Immature natural killer cell (primary cell): ENCODE data around the gene ZXDB. TPM values are rescaled to one million over a fixed set of nuclear protein-coding genes. Genes with fewer than 3 reads are reported as not detected.
A peak's percentile ranks its signal among the peaks of the same experiment; 100 is the strongest.
"Not testable (repeated sequence)": the region's sequence is repeated elsewhere in the genome, so short reads cannot be mapped to it uniquely, and the experiment has no call there.

ENCODE experiments used
- DNase-seq, 3 donors: peaks; one replicate each; pipeline ENCODE4 v3.0.0; 2022; ENCODE audit warnings: mixed read lengths in 1 of 3
- H3K27ac Mint-ChIP-seq, 6 donors: one replicate each; pipeline ENCODE4 v1.8.0; 2020; ENCODE audit warnings: mixed read lengths in 6 of 6, mild to moderate bottlenecking in 5 of 6, inconsistent platforms in 4 of 6, moderate library complexity in 3 of 6
- H3K27me3 Mint-ChIP-seq, 3 donors: one replicate each; pipeline ENCODE4 v1.8.0; 2020 to 2021; ENCODE audit warnings: low read depth in 3 of 3, mild to moderate bottlenecking in 3 of 3, mixed read lengths in 3 of 3, moderate library complexity in 3 of 3, inconsistent platforms in 1 of 3
- H3K36me3 Mint-ChIP-seq, 3 donors: one replicate each; pipeline ENCODE4 v1.8.0; 2020; ENCODE audit warnings: mixed read lengths in 3 of 3, inconsistent platforms in 2 of 3, mild to moderate bottlenecking in 2 of 3
- H3K4me1 Mint-ChIP-seq, 2 donors: one replicate each; pipeline ENCODE4 v1.8.0; 2020; ENCODE audit warnings: inconsistent platforms in 2 of 2, mild to moderate bottlenecking in 2 of 2, mixed read lengths in 2 of 2, moderate library complexity in 1 of 2
- H3K4me3 Mint-ChIP-seq, 5 donors: one replicate each; pipeline ENCODE4 v1.8.0; 2020; ENCODE audit warnings: mild to moderate bottlenecking in 5 of 5, mixed read lengths in 5 of 5, inconsistent platforms in 3 of 5, moderate library complexity in 3 of 5
- H3K9me3 Mint-ChIP-seq, 6 donors: one replicate each; pipeline ENCODE4 v1.8.0; 2020; ENCODE audit warnings: mild to moderate bottlenecking in 6 of 6, mixed read lengths in 6 of 6, inconsistent platforms in 4 of 6, moderate library complexity in 3 of 6
- polyA plus RNA-seq, 3 donors: library from polyadenylated mRNA; unstranded; fragments of 300-500 nt; fragmentation: Illumina TruSeq; gene quantifications; one replicate each; pipeline ENCODE4 v1.2.3, GENCODE V29; 2021

ZXDB gene
- 1 to 10 TPM; 1.3 to 5.6 (median 3.5) TPM for polyA plus RNA-seq

DNA sequence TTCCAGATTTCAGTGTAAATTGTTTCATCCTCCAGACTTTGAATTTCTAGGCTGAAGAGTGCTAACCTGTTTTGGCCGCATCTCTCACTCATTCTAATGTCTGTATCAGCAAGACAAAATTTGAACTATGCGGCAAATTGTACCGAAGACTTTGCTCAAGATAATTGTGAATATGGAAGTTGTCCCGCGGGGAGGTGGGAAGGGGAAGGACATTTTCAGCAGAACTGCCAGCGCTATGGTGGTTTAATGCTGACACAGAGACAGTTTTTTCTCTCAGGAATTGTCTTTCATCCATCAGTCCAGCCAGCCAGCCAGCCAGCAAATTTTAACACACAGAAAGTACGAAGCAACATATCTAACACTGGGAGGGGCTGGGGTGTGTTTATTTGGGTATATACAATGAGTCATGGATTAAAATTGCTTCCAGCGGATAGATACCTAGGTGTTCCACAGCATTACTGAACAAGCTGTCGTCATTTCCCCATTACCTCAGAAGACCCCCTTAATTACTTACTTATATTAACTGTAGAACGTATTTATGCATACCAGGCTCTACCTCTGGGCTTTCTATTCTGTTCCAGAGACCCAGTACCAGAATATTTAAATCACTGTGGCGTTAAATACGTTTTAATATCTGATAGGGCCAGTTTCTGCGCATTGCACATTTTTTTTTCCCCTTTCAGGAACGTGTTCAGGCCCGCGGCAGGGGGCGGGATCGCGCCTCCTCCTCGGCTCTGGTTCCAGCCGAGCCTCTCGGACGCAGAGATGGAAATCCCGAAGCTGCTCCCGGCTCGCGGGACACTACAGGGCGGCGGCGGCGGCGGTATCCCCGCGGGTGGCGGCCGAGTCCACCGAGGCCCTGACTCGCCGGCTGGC is at the start of gene ZXDB:
Gene ZXDB, plus strand, starts transcription at position 728 of the 876 bp plus-strand sequence. Its CDS starts 38 bp downstream, at position 766.
- peak; percentile 24 to 38 (median 24) for DNase-seq
- not testable (repeated sequence) for H3K27me3 Mint-ChIP-seq
- peak within 1 kb of the TSS; percentile 89 to 97 (median 92) for H3K27ac Mint-ChIP-seq

DNA sequence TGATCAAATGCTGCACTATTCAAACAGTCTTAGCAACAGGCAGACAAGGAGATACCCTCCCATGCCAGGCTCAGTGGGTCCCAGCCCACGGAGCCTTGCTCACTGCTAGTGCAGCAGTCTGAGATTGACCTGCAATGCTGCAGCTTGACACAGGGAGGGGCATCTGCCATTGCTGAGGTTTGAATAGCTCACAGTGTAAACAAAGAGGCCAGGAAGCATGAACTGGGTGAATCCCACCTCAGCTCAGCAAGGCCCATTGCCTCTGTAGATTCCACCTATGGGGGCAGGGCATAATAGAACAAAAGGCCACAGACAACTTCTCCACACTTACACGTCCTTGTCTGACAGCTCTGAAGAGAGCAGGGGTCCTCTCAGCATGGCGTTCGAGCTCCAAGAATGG is 26.6 kb upstream of the ZXDB start:
- Mint-ChIP-seq H3K27me3 (peaks cover 5 to 10% (median 7%) of the 10 kb centered on the region in 3 donors), H3K9me3 (no peaks in the 10 kb centered on the region), H3K4me3 (no peak overlapping the region), H3K36me3 (no peaks in the 10 kb centered on the region), H3K4me1 (no peaks in the 10 kb centered on the region), H3K27ac (no peak overlapping the region)
- DNase-seq = no peak

More for the DNA sequence above, at the start of gene ZXDB:
- Mint-ChIP-seq H3K4me1 (peaks cover 31 to 41% of the 10 kb centered on the region in 2 donors), H3K4me3 (peak within 1 kb of the TSS; percentile 76 to 88 (median 83))
- not testable (repeated sequence) for H3K9me3 Mint-ChIP-seq, H3K36me3 Mint-ChIP-seq

DNA sequence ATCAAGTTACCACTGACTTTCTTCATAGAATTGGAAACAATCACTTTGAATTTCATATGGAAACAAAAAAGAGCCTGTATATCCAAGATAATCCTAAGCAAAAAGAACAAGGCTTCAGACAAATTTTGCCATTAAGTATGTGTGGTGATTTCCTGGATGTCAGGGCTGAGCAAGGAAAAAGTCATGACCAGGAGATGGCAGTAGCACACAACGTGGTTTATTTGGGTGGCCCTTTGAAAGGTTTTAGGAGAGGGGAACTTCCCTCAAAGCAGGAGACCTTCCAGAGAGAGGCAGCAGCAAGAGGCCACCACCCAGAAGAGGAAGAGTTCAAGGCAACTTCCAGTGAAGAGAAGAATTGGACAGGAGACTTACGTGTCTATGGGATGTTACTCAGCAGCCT is 18.1 kb upstream of the ZXDB start:
- H3K36me3 Mint-ChIP-seq = no peaks in the 10 kb centered on the region
- no peak overlapping the region for H3K4me3 Mint-ChIP-seq
- peaks cover 0 to 14% (median 11%) of the 10 kb centered on the region in 3 donors for H3K27me3 Mint-ChIP-seq
- no peaks in the 10 kb centered on the region for H3K9me3 Mint-ChIP-seq
- no peak for DNase-seq
- no peak overlapping the region for H3K27ac Mint-ChIP-seq
- H3K4me1 Mint-ChIP-seq = no peaks in the 10 kb centered on the region

DNA sequence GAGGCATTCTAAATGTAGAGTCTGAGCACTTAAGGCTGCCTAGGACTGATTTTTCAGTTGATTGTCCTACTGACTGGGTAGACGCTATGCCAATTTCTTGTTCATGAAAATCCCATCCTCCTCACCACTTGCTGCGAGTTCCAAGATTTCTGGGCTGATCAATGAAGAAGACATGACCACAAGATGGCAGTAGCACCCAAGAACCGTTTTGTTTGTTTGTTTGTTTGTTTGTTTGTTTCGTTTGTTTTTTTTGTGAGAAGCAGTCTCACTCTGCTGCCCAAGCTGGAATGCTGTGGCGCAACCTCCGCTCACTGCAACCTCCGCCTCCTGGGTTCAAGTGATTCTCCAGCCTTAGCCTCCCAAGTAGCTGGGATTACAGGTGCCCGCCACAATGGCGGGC is 8.9 kb upstream of the ZXDB start:
- not testable (repeated sequence) for H3K4me3 Mint-ChIP-seq, DNase-seq, H3K9me3 Mint-ChIP-seq, H3K27me3 Mint-ChIP-seq, H3K27ac Mint-ChIP-seq, H3K4me1 Mint-ChIP-seq, H3K36me3 Mint-ChIP-seq

DNA sequence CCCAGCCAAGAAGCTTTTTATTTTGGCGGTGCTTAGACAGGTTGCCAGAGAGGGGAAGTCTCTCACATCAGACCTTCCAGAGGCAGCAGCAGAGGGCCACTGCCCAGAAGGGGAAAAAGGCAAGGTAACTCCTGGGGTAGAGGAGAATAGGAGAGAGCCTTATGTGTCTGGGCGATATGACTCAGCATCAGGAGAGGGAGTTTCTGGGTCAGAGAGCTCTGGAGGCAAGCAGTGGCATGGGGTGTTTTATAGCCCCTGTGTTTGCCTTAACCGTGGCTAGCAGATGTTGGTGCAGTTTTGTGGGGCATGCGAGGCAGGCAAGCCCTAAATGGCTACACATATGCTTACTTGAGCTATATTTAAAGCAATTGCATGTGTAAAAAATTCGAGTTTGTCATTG is 8.3 kb upstream of the ZXDB start:
- Mint-ChIP-seq H3K4me1 (no peaks in the 10 kb centered on the region), H3K27ac (no peak overlapping the region), H3K9me3 (no peaks in the 10 kb centered on the region), H3K27me3 (peaks cover 0 to 2% (median 2%) of the 10 kb centered on the region in 3 donors), H3K4me3 (no peak overlapping the region), H3K36me3 (no peaks in the 10 kb centered on the region)
- no peak for DNase-seq

DNA sequence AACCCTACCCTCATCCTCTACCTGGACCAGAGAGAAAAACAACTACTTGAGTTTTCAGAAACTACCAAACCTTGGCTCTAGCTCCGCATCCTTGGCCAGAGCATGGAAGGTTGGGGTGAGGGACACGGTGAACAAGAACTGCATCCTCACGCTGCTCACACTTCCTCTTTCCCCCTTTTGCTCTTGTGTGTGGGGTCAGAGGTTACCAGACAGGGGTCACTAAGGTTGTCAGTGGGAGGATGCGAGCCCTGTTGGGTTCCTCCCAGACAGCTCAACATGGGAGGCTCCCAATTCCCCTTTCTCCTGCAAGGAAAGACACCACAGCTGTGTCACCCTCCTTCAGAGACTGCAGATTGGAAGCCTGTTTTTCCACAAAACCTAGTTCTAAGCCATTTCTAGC is 5.5 kb upstream of the ZXDB start:
- Mint-ChIP-seq H3K27me3 (peaks cover 0 to 6% (median 2%) of the 10 kb centered on the region in 3 donors), H3K4me1 (peaks cover 6 to 7% of the 10 kb centered on the region in 2 donors), H3K9me3 (no peaks in the 10 kb centered on the region), H3K36me3 (no peaks in the 10 kb centered on the region), H3K4me3 (no peak overlapping the region), H3K27ac (no peak overlapping the region)
- no peak for DNase-seq

DNA sequence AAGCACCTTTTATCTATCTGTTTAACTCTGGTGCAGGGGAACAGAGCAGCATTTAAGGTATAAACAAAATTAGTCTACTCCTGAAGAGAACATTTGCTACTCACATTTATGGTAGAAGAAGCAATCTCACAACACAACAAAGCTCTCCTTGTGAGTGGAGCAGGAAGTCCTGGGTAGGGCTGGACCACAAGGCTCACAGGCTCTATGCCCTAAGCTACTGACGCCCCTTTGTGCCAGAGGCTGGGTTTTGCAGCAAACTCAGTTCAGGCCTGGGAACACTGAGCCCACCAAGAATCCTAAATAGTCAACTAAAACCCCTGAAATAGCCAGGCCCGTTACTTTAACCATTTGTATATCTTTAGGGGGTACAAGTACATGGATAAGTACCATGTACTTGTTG is 4.7 kb upstream of the ZXDB start:
- peaks cover 8 to 10% of the 10 kb centered on the region in 2 donors for H3K4me1 Mint-ChIP-seq
- H3K27me3 Mint-ChIP-seq = peaks cover 0 to 6% (median 2%) of the 10 kb centered on the region in 3 donors
- H3K36me3 Mint-ChIP-seq = no peaks in the 10 kb centered on the region
- no peaks in the 10 kb centered on the region for H3K9me3 Mint-ChIP-seq
- H3K27ac Mint-ChIP-seq = no peak overlapping the region
- DNase-seq = no peak
- H3K4me3 Mint-ChIP-seq = no peak overlapping the region

DNA sequence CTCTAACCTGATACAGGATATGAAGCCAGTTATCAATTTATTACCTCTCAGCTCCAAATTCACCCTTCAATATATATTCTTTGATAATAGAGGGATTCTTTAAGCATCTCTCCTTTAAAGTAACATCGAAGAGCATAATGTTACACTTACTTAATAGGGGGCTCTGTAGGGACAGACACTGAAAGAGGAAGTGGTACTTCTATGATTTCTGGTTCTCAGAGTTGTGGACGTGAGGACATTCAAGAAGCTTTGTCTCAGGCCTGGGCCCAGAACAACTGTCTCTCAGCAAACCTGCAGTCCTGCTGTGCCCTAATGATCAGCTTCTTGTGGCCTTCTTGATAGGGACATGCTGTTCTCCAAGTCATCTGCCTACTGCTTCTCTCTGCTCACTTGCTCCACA is 4.2 kb upstream of the ZXDB start:
- Mint-ChIP-seq H3K27me3 (peaks cover 0 to 6% (median 2%) of the 10 kb centered on the region in 3 donors), H3K36me3 (no peaks in the 10 kb centered on the region), H3K4me3 (no peak overlapping the region), H3K9me3 (no peaks in the 10 kb centered on the region), H3K4me1 (peaks cover 8 to 10% of the 10 kb centered on the region in 2 donors), H3K27ac (no peak overlapping the region)
- no peak for DNase-seq

DNA sequence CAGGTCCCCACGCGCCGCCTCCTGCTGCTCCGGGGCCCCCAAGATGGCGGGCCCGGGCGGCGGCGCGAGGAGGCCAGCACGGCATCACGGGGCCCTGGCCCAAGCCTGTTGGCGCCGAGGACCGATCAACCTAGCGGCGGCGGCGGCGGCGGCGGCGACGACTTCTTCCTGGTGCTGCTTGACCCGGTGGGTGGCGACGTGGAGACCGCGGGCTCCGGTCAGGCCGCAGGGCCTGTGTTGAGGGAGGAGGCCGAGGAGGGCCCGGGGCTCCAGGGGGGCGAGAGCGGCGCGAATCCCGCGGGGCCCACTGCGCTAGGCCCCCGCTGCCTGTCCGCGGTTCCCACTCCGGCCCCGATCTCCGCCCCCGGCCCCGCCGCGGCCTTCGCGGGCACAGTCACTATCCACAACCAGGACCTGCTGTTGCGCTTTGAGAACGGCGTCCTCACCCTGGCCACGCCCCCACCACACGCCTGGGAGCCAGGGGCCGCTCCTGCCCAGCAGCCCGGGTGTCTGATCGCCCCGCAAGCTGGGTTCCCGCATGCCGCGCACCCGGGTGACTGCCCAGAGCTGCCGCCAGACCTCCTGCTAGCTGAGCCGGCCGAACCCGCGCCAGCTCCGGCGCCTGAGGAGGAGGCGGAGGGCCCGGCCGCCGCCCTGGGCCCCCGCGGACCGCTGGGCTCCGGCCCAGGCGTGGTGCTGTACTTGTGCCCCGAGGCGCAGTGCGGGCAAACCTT is 516 bp downstream of the ZXDB start:
- DNase-seq = peak; percentile 52 to 61 (median 61)

DNA sequence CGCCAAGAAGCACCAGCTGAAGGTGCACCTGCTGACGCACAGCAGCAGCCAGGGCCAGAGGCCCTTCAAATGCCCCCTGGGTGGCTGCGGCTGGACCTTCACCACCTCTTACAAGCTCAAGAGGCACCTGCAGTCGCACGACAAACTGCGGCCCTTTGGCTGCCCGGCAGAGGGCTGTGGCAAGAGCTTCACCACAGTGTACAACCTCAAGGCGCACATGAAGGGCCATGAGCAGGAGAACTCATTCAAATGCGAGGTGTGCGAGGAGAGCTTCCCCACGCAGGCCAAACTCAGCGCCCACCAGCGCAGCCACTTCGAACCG is 1.0 kb downstream of the ZXDB start:
- peak overlapping the region; percentile 54 to 63 (median 56) for H3K4me3 Mint-ChIP-seq
- not testable (repeated sequence) for H3K9me3 Mint-ChIP-seq, H3K27me3 Mint-ChIP-seq, H3K36me3 Mint-ChIP-seq
- peaks cover 38 to 54% of the 10 kb centered on the region in 2 donors for H3K4me1 Mint-ChIP-seq
- peak; percentile 38 to 48 (median 47) for DNase-seq
- H3K27ac Mint-ChIP-seq = peak overlapping the region; percentile 7 to 71 (median 56)

More for the DNA sequence above, 516 bp downstream of the ZXDB start:
- H3K36me3 Mint-ChIP-seq, H3K9me3 Mint-ChIP-seq, H3K27me3 Mint-ChIP-seq: not testable (repeated sequence)
- H3K4me3 Mint-ChIP-seq = peak overlapping the region; percentile 54 to 63 (median 56)
- peaks cover 34 to 49% of the 10 kb centered on the region in 2 donors for H3K4me1 Mint-ChIP-seq
- H3K27ac Mint-ChIP-seq = peak overlapping the region in 1 of 6 donors; percentile 27

DNA sequence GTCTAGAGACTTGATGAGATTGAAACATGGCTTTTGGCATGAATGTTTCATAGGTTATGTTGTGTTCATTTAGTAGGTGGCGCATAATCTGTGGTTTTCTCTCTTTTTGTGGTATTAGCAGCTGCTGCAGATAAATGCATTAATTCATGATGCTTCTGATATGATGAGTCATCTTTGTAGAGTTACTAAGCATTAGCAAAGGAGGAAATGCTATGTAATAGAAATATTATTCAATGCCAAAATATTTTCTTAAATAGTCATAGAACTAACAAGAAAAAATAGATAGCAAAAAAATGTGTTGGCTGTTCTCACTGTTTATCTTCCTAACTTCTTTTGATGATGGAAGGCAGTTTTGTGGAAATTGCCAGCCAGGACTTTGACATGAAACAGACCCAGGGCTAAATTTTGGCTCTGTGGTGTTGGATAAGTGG is 3.6 kb downstream of the ZXDB start:
- H3K4me1 Mint-ChIP-seq = peaks cover 41 to 61% of the 10 kb centered on the region in 2 donors
- H3K9me3 Mint-ChIP-seq = no peaks in the 10 kb centered on the region
- peak overlapping the region in 2 of 6 donors; percentile 0 to 42 for H3K27ac Mint-ChIP-seq
- H3K4me3 Mint-ChIP-seq = peak overlapping the region; percentile 5 to 75 (median 57)
- no peaks in the 10 kb centered on the region for H3K36me3 Mint-ChIP-seq
- DNase-seq = peak in 2 of 3 donors; percentile 7 to 22
- H3K27me3 Mint-ChIP-seq = peaks cover 0 to 5% (median 4%) of the 10 kb centered on the region in 3 donors

DNA sequence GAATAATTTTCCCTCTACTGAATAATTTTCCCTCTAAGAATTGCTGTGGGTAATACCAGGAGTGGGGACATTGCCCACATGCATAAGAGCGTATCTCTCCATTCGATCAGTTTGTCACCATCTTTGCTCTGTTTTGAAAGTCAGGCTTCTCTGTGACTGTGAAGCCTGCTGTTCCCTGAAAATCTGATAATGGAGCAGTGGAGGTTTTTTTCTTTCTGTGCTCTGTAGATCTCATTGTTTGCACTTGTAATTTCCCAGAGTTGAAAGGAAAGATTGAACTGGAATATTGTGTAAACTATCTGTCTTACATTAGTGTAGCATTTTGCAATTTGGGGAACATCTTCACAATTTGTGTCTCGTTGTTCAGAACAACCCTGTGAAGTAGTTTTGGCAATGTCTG is 4.3 kb downstream of the ZXDB start:
- Mint-ChIP-seq H3K9me3 (no peaks in the 10 kb centered on the region), H3K36me3 (no peaks in the 10 kb centered on the region), H3K4me1 (peaks cover 37 to 56% of the 10 kb centered on the region in 2 donors), H3K27ac (peak overlapping the region in 2 of 6 donors; percentile 5 to 9), H3K27me3 (peaks cover 0 to 5% (median 4%) of the 10 kb centered on the region in 3 donors), H3K4me3 (peak overlapping the region in 4 of 5 donors; percentile 16 to 57 (median 39))
- DNase-seq = no peak

DNA sequence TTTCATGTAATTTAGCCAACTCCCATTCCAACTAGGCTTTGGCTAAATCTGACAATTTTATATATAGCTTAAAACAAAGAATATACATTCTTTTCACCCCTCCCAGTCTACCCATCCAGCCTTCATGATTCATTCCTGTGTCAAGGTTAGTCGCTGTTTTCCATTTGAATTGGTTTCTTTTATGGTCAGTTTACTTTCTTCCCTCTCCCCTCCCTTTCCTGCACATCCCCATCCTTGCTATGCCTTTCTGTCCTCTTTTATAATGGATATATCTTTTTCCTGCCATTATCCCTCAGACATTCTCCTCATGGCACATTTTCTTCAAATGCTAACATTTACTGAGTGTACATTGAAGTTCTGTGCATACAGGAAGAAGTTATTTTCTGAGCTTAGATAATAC is 4.7 kb downstream of the ZXDB start:
- no peak for DNase-seq
- no peaks in the 10 kb centered on the region for H3K36me3 Mint-ChIP-seq
- H3K9me3 Mint-ChIP-seq = no peaks in the 10 kb centered on the region
- H3K27ac Mint-ChIP-seq = no peak overlapping the region
- peak overlapping the region; percentile 4 to 64 (median 38) for H3K4me3 Mint-ChIP-seq
- peaks cover 0 to 5% (median 4%) of the 10 kb centered on the region in 3 donors for H3K27me3 Mint-ChIP-seq
- peaks cover 33 to 52% of the 10 kb centered on the region in 2 donors for H3K4me1 Mint-ChIP-seq
